ENCODE data around the gene DIS3L2.
"Not testable (repeated sequence)": the region's sequence is repeated elsewhere in the genome, so short reads cannot be mapped to it uniquely, and the experiment has no call there.

Gene DIS3L2

GRCh38 chr2:232322560-232323327 is 361.2 kb downstream of the DIS3L2 start:
- no peak for DNase-seq (ENCODE audit: low read depth)

DNA sequence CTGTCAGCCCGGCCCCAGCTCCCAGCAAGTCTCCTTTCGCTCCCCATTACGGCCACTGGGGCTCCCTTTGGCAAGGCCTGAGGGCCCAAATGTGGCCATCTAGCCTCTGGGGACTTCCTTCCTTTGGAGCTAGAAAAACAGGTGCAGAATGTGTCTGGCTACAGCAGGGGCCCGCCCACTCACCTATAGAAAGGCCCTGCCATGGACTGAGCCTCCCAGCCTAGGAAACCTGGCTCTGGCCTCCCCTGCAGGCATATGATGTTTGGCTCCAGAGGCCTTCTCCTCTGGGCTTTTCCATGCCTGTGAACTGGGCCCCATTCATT is 361.8 kb downstream of the DIS3L2 start:
- DNase-seq (ENCODE audit: low read depth) = no peak

DNA sequence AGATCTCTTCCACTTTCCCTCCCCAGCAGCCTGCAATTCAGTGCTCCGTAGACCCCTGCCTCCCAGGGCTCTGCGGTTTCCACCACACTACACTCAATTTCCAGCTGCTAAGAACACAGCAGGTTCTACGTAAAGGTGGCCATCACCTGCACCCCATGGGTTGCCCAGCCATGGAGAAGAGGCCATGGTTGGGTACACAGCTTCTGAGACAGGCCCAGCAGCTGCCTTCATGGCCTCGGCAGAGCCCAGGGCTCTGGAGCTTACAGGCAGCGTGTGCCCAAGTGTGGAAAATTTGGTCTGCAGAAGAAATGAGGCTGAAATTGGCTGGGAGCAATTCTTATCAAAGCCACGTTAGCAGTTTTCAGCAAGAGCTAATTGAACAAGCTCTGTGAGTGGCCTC is 362.5 kb downstream of the DIS3L2 start:
- DNase-seq (ENCODE audit: low read depth) = not testable (repeated sequence)

GRCh38 chr2:232324778-232325177 is 363.3 kb downstream of the DIS3L2 start:
- DNase-seq (ENCODE audit: low read depth) = no peak

- DNase-seq (ENCODE audit: low read depth) = no peak
Observed at GRCh38 chr2:232325324-232326273, 364.1 kb downstream of the DIS3L2 start.

DNA sequence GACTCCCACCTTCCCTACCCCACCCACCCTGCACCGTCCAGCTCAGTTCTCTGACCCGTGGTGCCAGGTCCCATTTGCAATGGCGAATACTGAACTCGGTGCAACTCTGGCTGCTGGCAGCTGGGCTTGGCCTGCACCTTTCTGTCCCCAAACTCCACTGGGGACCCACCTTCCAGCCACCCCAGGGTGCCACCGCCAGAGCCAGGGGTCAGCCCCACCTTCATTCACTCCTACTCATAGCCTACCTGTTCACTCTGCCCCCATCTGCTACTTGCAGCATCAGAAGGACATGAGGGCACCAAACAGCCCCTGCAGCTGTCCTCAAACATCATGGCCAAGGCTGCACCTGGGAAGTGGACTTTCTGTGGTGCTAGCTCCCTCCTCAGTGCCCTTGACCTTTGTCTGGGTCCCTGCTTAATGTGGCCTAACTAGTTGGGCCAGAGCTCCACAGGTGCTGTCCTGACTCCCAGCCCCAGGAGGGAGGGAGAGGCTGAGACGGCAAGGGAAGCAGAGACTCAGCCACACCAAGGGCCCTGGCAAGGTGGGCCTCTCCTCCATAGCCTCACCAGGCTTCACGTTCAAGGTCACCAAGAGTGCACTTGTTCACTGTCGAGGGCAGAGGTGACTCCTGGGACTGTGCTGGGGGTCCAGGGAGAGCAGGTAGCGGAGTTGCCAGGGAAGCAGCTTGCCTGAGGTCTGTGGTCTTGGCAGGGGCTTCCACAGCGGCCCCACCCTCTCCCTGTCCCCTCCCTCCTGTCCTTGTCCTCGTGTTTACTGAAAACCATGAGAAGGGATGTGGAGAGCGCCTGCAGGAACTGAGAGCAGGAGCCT is 365.0 kb downstream of the DIS3L2 start:
- not testable (repeated sequence) for DNase-seq (ENCODE audit: low read depth)

- peak; percentile 85 for DNase-seq (ENCODE audit: low read depth)
Observed at GRCh38 chr2:232327105-232328031, 365.9 kb downstream of the DIS3L2 start.

DNA sequence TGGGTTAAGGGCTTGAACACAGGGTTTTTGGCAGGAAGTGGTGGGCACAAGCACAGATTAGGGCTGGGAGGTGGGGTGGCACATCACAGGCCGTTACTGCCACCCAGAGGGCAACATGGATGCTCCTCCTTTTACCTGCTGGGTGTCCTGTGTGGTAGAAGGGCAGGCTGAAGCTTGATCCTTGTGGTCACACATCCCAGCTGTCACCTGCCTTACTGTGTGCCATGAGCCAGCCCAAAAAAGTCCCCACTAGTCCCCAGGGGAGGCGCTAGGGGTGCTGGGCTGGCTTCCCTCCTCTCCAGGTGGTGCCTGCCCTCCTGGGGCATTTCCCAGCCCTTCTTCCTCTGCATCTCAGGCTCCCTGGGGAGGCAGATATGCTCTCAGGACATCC is 366.5 kb downstream of the DIS3L2 start:
- no peak for DNase-seq (ENCODE audit: low read depth)

- no peak for DNase-seq (ENCODE audit: low read depth)
Observed at GRCh38 chr2:232328516-232329460, 367.3 kb downstream of the DIS3L2 start.

GRCh38 chr2:232329716-232330067 is 368.2 kb downstream of the DIS3L2 start:
- DNase-seq (ENCODE audit: low read depth) = no peak

DNA sequence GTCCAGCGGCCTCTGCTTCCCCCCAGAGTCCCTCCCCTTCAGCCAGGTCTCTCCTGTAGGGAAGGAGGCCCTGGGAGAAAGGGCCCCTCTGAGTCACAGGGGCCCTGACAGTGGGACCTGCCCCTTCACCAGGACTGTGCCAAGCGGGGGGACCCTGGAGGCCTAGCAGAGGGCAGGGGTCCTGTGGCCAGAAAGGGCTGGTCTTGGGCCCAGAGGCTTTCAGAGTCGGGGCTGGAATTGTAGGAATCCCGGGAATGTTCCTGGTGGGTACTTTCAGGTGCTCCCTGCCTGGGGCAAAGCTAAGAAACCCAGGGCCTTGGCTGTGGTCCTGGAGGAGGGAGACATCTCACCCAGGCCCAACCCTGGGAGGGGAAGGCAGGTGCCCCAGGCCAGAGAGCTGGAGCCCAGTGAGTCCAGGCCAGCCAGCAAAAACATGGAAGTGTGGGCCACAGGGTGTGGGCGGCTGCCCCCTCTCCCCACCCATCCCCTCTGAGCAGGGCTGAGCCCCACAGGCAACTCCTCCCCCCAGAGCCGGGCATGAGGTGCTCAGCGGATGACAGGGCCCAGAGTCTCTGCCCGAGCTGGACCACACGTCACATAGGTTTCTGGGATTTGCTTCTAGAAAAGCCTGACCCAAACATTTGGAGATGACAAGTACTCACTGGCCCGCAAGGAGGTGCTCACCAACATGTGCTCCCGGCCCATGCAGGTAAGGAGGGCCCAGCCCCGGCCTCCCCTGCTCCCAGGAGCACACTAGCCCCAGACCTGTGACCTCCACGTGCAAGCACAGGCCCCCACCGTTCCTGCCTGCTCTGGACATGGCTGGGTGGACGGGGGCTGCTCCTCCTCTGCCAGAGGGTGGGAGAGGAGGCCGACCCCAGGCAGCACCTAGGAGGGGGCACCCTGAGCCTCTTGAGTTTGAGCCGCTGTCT is 368.8 kb downstream of the DIS3L2 start:
- no peak for DNase-seq (ENCODE audit: low read depth)

DNA sequence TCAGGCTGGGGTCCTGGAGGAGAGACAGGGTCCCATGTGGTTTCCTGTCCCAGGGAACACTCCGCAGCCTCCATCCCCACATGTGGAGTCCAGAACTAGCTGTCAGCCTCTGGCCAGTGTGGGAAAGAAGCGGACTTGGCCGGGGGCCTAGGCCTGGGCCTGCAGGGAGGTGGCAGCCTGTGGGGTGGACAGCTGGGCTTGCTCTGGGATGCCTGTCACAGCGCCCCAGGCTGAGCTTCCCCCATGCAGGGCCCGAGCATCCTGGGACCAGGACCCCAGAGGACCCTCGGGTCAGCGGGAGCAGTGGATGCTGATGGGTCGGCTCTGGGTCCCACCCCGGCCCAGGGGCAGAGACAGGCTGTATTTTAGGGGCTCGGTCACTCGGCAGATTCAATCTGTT is 369.5 kb downstream of the DIS3L2 start:
- DNase-seq (ENCODE audit: low read depth) = not testable (repeated sequence)

GRCh38 chr2:232331641-232332040 is 370.1 kb downstream of the DIS3L2 start:
- DNase-seq (ENCODE audit: low read depth) = not testable (repeated sequence)

GRCh38 chr2:232332244-232332939 is 370.9 kb downstream of the DIS3L2 start:
- not testable (repeated sequence) for DNase-seq (ENCODE audit: low read depth)

GRCh38 chr2:232332940-232333259 is 371.4 kb downstream of the DIS3L2 start:
- no peak for DNase-seq (ENCODE audit: low read depth)

DNA sequence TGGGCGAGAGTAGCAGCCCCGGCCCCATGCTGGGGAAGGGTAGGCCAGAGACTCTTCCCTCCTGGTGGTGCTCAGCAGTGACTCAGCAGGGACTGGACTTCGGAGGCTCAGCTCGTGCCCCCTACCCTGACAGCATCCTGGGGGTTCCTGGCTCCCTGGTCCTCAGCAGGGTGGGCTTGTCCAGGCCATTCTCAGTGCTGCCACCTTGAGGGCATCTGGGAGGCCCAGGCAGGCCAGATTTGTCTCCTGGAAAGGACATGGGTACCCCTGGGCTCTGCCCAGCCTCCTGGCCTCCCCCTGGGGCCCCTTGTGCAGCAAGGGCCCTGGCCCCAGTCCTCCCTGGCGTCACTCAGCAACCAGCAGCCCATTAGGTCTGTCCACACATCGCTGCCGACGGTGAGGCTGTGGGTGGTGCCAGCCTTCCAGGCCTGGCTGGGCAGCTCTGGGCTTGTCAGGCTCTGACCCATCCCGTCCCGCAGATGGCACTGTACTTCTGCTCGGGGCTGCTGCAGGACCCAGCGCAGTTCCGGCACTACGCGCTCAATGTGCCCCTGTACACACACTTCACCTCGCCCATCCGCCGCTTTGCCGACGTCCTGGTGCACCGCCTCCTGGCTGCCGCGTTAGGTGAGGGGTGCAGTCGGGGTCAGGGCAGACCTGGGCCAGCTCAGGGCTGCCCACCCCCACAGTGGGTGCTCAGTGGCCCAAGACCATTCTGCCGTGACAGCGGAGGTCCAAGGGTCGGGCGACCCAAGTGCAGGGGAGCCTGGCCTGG is 372.0 kb downstream of the DIS3L2 start:
- DNase-seq (ENCODE audit: low read depth) = no peak

DNA sequence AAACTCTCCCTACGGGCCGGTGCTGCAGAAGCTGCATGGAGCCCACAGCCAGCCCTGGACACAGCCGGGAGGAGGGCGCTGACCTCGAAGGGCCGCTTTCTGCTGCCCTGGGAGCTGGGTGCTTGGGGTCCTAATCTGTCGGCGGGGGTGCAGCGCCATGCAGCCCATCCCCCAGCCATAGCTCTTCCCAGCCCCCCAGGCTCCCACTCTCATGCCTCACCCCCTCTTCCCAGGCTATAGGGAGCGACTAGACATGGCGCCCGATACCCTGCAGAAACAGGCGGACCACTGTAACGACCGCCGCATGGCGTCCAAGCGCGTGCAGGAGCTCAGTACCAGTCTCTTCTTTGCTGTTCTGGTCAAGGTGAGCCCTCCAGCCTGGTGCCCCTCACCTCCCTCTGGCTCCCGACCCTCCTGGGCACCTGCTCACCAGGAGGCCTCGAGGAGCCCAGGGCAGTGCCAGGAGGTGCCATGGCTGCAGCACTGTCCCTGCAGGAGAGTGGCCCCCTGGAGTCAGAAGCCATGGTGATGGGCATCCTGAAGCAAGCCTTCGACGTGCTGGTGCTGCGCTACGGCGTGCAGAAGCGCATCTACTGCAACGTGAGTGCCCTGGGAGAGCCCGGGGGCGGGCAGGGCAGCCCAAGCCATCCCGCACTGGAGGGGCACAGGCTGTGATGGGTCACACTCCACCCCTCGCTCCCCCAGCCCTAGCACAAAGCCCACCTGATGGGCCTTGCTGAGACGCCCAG is 372.8 kb downstream of the DIS3L2 start:
- DNase-seq (ENCODE audit: low read depth) = not testable (repeated sequence)
